ENCODE results near the gene DGKH.

Gene DGKH

DNA sequence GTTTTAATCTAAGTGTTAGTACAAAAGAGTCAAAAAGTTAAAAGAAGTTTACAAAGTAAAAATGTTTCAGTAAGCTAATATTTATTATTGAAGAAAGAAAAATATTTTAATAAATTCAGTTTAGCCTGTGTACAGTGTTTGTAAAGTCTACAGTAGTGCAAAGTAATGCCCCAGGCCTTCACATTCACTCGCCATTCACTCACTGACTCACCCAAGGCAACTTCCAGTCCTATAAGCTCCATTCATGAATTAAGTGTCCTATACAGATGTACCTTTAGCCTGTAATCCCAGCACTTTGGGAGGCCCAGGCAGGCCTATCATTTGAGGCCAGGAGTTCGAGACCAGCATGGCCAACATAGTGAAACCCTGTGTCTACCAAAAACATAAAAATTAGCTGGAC lies 199.4 kb downstream of the DGKH start:
- ChIA-PET POLR2A (no interaction called here), CTCF (interaction anchor here (1.1 to 1.5 kb wide), 3 partner anchors 8 to 14 kb away, joined by 3 to 6 read pairs (median 4); no protein-coding TSS in a partner anchor)
- TF ChIP-seq, protein P1, sequence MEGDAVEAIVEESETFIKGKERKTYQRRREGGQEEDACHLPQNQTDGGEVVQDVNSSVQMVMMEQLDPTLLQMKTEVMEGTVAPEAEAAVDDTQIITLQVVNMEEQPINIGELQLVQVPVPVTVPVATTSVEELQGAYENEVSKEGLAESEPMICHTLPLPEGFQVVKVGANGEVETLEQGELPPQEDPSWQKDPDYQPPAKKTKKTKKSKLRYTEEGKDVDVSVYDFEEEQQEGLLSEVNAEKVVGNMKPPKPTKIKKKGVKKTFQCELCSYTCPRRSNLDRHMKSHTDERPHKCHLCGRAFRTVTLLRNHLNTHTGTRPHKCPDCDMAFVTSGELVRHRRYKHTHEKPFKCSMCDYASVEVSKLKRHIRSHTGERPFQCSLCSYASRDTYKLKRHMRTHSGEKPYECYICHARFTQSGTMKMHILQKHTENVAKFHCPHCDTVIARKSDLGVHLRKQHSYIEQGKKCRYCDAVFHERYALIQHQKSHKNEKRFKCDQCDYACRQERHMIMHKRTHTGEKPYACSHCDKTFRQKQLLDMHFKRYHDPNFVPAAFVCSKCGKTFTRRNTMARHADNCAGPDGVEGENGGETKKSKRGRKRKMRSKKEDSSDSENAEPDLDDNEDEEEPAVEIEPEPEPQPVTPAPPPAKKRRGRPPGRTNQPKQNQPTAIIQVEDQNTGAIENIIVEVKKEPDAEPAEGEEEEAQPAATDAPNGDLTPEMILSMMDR (IDR thresholded peaks at IDR 0.05; ENCODE audit: control extremely low read depth, extremely low read depth, low read depth, missing control alignments), result no peak
- no peak for DNase-seq (ENCODE audit: extremely low spot score)

DNA sequence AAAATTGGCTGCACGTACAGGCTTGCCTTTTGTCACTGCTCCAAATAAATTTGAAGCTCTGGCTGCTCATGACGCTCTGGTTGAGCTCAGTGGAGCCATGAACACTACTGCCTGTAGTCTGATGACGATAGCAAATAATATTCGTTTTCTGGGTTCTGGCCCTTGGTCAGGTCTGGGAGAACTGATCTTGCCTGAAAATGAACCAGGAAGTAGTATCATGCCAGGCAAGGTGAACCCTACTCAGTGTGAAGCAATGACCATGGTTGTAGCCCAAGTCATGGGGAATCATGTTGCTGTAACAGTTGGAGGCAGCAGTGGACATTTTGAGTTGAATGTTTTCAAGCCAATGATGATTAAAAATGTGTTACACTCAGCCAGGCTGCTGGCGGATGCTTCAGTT lies 207.4 kb downstream of the DGKH start:
- no peak for DNase-seq (ENCODE audit: extremely low spot score)

DNA sequence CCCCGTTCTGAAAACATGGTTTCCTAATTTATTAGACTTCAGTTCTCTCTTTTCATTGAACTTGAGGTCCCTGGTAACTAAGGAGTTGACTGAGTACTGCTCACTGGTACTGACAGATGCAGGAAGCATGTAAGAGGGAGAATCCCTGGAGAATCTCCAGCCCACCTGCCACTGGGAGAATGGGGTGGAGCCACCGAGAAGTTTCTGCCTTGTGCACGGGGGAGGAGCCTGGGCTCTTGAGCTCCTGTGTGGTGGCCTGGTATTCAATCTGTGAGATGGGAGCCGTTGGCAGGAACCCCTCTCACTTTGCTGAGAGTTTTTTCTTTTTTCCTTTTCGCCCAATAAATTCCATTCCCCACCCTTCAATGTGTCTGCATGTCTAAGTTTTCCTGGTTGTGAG lies 210.3 kb downstream of the DGKH start:
- no peak for DNase-seq (ENCODE audit: extremely low spot score)
- ChIA-PET POLR2A (no interaction called here), CTCF (interaction anchor here (1.3 to 2.2 kb wide), 2 partner anchors 10 to 13 kb away, joined by 5 to 6 read pairs; partner anchors contain the start of gene AKAP11)
- TF ChIP-seq, protein P1 (IDR thresholded peaks at IDR 0.05; ENCODE audit: control extremely low read depth, extremely low read depth, low read depth, missing control alignments), result no peak

More for the DNA sequence above, 207.4 kb downstream of the DGKH start:
- TF ChIP-seq, protein P1 (IDR thresholded peaks at IDR 0.05; ENCODE audit: control extremely low read depth, extremely low read depth, low read depth, missing control alignments), result no peak
- ChIA-PET POLR2A (no interaction called here), CTCF (interaction anchor here (0.8 to 1.2 kb wide), 2 partner anchors 8 to 16 kb away, joined by 3 to 4 read pairs; no protein-coding TSS in a partner anchor)

DNA sequence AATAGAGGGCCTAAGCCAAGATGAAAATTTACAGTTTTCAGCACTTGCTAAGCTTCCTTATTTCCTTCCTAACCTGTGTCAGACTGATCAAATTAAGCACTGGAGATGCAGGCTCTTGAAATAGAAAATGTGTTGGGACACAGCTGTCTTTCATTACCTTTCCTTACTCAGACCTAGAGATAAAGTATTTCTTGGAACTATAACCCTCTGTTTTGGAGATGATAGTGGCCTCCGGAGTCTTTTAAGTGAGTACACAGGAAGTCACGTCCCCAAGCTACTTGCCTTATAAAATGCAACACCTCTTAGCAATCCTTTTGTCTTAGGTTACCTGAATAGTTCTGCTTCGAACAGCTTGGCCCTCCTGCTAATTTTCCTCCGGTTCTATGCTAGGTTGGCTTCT lies 211.1 kb downstream of the DGKH start:
- POLR2A ChIA-PET, result no interaction called here
- CTCF ChIA-PET, result interaction anchor here (0.7 to 2.2 kb wide), 3 partner anchors 9 to 25 kb away, joined by 3 to 6 read pairs (median 5); partner anchors contain the start of gene AKAP11

DNA sequence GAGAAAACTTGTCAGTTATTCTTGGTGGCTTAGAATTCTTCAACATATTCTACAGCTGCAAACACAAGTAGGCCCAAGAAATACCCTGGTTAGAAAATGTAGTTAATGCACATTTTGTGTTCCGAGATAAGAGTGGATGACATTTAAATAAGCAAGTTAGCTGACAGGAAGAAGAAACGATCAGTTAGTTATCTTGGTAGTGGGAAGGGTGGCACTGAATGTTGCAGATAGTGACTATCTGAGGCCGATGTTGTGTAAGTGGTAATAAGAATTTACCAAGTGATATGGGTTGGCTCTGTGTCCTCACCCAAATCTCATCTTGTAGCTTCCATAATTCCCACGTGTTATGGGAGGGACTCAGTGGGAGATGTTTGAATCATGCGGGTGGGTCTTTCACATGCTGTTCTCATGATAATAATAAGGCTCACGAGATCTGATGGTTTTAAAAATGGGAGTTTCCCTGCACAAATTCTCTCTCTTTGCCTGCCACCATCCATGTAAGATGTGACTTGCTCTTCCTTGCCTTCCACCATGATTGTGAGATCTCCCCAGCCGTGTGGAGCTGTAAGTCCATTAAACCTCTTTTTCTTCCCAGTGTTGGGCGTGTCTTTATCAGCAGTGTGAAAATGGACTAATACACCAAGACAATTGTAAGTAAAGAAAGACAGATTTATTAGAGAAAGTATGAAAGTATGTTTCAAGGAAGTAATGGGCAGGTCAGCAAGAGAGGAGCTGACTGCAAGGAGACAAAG lies 212.6 kb downstream of the DGKH start:
- TF ChIP-seq, protein P1 (IDR thresholded peaks at IDR 0.05; ENCODE audit: control extremely low read depth, extremely low read depth, low read depth, missing control alignments), result no peak
- ChIA-PET CTCF (interaction anchor here (1.3 to 1.7 kb wide), 2 partner anchors 10 to 14 kb away, joined by 3 to 5 read pairs; partner anchors contain the start of gene AKAP11), POLR2A (no interaction called here)

More for the DNA sequence above, 211.1 kb downstream of the DGKH start:
- TF ChIP-seq, protein P1 (IDR thresholded peaks at IDR 0.05; ENCODE audit: control extremely low read depth, extremely low read depth, low read depth, missing control alignments), result no peak
- DNase-seq (ENCODE audit: extremely low spot score), result no peak

DNA sequence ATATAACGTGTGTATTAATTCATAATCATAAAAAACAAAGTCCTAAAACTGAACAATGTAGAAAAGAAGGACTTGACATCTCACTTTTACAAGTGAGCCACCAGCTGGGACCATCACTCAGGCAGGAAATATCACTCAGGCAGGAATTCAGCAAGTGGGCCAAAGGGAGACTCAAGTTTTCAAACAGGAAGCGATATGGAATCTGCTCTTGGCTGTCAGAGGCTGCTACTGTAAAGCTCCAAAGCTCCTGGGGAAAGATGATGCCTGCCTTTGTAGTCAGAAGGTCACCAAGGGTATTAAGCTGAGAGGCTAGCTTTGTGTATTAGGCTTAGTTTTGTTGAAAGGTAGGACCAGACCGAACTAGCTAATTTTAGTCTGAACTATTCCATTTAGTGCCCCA lies 218.0 kb downstream of the DGKH start:
- ChIA-PET POLR2A (no interaction called here), CTCF (interaction anchor here (0.9 kb wide), 1 partner anchor 20 kb away, joined by 3 read pairs; no protein-coding TSS in a partner anchor)
- TF ChIP-seq, protein P1 (IDR thresholded peaks at IDR 0.05; ENCODE audit: control extremely low read depth, extremely low read depth, low read depth, missing control alignments), result no peak
- no peak for DNase-seq (ENCODE audit: extremely low spot score)

More for the DNA sequence above, 212.6 kb downstream of the DGKH start:
- DNase-seq (ENCODE audit: extremely low spot score), result no peak
